Fibroblast of villous mesenchyme (primary cell): ENCODE results near the gene CFAP157. TPM values are rescaled to one million over a fixed set of nuclear protein-coding genes. Genes with fewer than 3 reads are reported as not detected.

ENCODE experiments used
- DNase-seq: peaks from one replicate; pipeline ENCODE4 v3.0.0-alpha.2; 2010; ENCODE audit warnings: low read depth
- H3K4me3 ChIP-seq: 2 replicates; pipeline ENCODE4 v1.5.1; 2011; ENCODE audit warnings: low read depth, mild to moderate bottlenecking, low read length
- CTCF ChIP-seq: IDR thresholded peaks from 2 replicates; pipeline ENCODE4 v1.5.1; 2012; ENCODE audit warnings: low read depth, mild to moderate bottlenecking, low read length; ENCODE audit not compliant: insufficient read depth
- total RNA-seq: library from RNA; depleted of rRNA; stranded (reverse); fragments of >200 nt; gene quantifications from 2 replicates; pipeline ENCODE4 v1.2.3, GENCODE V29; 2012

CFAP157 gene
- total RNA-seq, 1 donor: under 0.01 TPM

- no peak for TF ChIP-seq CTCF
- peak overlapping the region; percentile 71 for H3K4me3 ChIP-seq
- DNase-seq: no peak
Observed at GRCh38 chr9:127714020-127714750, 7.4 kb downstream of the CFAP157 start.

- DNase-seq: no peak
- peak overlapping the region; percentile 71 for H3K4me3 ChIP-seq
- TF ChIP-seq CTCF: no peak
Observed at GRCh38 chr9:127714951-127715469, 8.2 kb downstream of the CFAP157 start.

GRCh38 chr9:127715470-127716337, 8.9 kb downstream of the CFAP157 start, which contains the start of the genes PTRH1 and TTC16:
PTRH1 (minus strand) TSS chr9:127715663; CDS start chr9:127715639, 24 bp downstream.
TTC16 (plus strand) TSS chr9:127716079; CDS start chr9:127716146, 67 bp downstream.
- H3K4me3 ChIP-seq: peak within 1 kb of the TSS; percentile 71
- DNase-seq: peak; percentile 96
- no peak for TF ChIP-seq CTCF

GRCh38 chr9:127716412-127716811, 9.6 kb downstream of the CFAP157 start:
- H3K4me3 ChIP-seq: peak overlapping the region; percentile 71
- no peak for DNase-seq
- TF ChIP-seq CTCF: no peak

DNA sequence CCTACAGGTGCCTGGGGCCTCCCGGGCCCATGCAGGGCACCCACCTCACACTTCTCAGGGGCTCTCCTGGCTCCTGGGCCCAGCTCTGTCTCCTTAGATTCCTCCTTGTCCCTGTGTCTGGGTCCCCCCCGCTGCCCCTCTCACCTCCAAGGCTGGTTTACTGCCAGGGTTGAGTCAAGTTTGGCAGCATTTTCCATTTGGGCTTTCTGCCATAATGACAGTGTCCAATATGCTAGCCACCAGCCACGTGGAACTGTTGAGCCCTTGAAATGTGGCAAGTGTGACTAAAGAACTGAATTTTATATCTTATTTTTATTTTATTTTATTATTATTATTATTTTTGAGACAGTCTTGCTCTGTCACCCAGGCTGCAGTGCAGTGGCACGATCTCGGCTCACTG, 11.0 kb downstream of the CFAP157 start:
- TF ChIP-seq CTCF: no peak
- DNase-seq: no peak
- H3K4me3 ChIP-seq: no peak overlapping the region

GRCh38 chr9:127720031-127720864, 13.5 kb downstream of the CFAP157 start:
- H3K4me3 ChIP-seq: no peak overlapping the region
- no peak for DNase-seq
- no peak for TF ChIP-seq CTCF
